GM21367 (cell line): ENCODE data around the gene USH1C.

Source experiments
- ATAC-seq: cut with Tn5 transposase; IDR thresholded peaks from one replicate; pipeline ENCODE4 v1.9.1; 2021; ENCODE audit not compliant: unreplicated experiment

USH1C gene

DNA sequence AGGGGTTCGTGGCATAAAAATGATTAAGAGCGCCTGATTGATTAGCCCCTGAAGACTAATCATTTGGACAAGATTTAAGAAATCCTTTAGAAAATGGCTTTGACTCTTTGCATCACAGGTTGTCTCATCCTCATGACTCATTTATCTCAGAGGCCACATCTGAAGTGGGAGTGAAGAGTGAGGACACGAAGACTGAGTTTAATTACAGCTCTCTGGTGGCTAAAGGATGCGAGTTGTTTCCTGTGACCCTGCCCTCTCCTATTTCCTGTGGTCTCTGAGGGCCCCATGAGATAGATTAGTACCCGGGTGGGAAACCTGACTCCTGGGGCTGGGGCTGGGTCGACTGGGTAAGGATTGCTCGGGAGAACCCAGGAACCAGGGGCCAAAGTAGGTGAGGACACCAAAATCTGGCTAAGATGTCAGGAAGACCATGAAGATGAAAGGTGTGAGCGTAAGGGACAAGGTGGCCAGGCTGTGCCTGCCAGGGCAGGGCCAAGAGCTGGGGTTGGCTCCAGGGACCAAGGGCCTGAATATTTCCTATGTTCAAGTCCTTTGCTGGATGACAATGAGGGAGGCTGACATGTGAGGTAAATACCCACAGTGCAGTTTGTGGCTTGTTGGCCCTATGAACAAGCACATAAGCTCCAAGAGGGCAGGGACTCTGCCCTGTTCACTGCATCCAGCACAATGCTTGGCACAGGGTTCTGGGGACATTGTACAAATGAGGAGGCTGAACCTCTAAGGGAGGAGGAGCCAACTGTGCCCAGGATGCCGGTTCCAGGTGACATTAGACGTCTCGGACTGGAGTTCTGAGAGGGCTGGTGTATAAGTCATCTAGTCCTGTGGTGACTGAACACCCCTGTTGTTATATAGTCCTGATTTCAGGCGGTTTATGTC is 6.5 kb upstream of the USH1C start:
- no peak for ATAC-seq

DNA sequence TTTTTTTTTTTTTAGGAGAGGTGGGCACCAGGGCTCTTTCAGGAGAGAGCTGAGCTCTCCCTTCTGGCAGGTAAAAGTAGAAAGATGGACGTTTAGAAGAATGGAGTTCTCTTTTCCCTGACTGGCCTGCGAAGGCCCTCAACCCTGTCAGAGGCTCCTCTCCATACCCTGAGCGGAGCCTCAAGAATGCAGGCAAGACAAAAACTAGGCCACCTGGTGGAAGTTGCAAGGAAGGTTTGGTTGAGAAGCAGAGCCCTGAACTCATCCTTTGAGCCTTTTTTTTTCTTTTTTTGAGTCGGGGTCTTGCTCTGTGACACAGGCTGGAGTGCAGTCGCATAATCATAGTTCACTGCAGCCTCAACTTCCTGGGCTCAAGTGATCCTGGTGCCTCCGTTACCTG is 4.2 kb upstream of the USH1C start:
- no peak for ATAC-seq

DNA sequence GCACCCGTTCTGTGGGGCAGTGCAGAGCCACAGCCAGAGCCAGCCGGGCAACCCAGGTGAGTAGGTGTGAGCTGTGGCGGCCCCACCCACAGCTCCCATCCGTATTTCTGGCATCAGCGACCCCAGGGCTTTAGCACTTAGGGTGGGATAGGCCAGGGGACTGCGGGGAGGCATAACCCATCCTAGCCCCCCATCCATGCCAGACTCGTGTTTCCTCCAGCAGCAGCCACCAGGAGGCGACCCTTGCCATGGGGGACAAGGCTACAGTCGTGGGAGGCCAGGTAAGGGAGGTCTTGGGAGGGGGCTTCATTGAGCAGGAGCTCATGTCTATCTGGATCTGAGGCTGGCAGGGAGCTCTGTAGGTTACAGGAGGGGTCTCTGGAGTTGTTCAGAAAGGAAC is 3.7 kb upstream of the USH1C start:
- no peak for ATAC-seq

- ATAC-seq = no peak
These were observed 2.9 kb upstream of the USH1C start, which contains the start of gene OTOG for GRCh38 chr11:17547051-17547577. OTOG (plus strand) TSS chr11:17547259; CDS start chr11:17547373, 114 bp downstream.

GRCh38 chr11:17546240-17546639 is 2.0 kb upstream of the USH1C start:
- ATAC-seq = no peak

DNA sequence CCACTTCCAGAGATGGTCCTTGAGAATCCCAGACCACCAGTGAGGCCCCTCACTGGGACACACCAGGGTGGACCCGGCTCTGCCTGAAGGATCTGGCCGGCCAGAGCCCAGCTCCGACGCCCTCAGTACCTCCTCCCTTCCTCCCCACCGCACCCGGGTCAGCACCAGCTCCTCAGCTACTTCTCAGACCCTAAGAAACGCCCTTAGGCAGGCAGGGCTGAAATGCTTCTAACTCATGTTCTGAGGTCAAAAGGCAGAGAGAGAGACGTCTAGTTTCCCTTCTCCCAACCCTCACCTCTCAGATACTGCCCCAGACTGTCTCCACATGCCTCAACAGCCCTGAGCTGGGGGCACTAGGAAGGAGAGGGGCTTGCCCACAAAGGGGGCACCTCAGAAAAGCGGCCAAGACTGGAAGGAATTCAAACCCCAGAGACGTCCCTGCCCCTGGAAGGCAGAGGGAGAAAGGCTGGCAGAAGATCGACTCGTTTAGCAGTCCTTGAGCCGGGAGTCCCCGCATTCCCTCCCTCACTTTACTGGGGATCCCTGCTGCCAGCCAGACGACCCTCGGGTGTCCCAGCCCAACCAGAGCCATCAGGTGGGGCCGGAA is 539 bp downstream of the USH1C start:
- ATAC-seq = no peak

DNA sequence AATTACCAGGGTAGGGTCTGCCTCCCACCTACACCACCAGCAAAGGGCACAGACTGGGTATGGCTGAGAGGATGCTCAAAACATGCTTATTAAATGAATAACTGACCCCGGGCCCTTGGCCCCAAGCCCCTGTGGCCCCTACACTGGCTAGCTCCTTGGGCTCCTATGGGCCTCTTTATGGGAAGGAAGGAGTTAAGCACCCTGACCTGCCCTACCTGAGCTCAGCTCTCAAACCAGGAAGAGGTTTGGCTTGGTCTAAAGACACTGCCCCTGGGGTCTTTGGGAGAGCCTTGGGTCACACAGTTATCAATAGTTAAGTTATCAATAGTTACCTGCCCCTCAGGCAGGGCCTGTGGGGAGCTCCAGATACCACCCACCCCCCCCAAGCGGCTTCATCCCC is 1.2 kb downstream of the USH1C start:
- ATAC-seq = no peak

DNA sequence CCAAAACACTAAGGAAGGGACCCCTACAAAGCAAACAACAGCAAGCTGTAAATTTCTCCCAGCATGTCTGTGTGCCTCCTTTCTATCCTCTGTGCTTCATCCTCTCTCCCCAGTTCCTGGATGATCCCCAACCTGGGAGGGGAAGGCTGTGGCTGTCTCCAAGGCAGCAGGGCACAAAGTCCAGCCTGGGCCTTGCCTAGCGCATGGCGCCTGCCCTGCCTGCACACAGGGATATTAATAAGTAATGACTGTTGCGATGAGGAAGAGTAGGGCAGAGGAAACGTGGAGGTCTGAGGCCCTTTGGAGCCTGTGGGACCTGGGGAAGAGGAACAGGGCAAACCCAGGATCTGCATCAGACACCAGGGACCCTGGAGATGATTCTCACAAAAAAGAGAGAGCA is 2.0 kb downstream of the USH1C start:
- no peak for ATAC-seq

DNA sequence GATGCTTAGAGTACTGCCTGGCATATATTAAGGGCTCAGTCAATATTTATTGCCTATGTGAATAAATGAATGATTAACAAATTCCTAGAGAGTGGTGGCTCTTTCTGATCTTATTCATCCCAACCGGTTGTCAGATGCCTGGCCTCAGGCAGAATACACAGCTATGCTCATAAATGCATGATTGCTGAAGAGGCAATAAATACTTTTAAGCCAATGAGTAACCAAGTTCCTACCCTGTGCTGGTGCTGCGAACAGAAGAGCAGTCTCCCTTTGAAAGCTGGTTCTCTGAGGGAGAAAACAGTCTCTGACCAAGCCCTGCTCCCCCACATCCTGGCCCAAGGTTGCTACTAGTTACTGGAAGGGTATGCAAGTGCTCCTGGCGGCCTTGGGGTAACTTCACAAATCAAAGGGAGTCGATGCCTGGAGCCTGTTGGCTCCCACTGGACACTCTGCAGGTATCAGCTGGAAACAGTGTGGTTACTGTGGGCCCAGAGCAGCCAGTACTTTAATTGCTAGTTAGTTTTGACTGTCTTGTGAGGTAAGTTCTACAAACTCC is 2.8 kb downstream of the USH1C start:
- no peak for ATAC-seq

- ATAC-seq = no peak
These were observed 3.4 kb downstream of the USH1C start for GRCh38 chr11:17540807-17541206.

DNA sequence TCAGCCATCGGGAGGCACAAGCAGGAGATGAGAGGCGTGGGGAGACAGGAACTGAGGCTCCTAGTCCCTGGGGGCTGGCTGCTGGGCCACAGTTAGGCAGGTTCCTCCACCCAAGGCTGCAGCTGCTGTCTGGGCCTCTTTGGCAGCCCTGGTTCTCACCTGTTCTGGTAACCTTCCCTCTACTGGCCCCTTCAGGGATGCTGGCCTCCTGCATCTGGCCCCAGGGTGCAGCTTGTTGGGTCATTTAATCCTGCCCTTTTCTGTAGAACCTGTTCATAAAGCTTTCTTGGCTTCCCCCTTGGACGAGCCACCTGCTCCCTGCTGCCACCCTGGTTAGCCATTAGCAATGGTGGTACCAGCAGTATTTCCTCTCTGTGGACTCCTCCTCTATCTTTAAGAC is 5.5 kb downstream of the USH1C start:
- ATAC-seq = no peak

- ATAC-seq = no peak
These were observed 6.2 kb downstream of the USH1C start for GRCh38 chr11:17538054-17538453.

- ATAC-seq = no peak
These were observed 7.0 kb downstream of the USH1C start for GRCh38 chr11:17537261-17537660.

DNA sequence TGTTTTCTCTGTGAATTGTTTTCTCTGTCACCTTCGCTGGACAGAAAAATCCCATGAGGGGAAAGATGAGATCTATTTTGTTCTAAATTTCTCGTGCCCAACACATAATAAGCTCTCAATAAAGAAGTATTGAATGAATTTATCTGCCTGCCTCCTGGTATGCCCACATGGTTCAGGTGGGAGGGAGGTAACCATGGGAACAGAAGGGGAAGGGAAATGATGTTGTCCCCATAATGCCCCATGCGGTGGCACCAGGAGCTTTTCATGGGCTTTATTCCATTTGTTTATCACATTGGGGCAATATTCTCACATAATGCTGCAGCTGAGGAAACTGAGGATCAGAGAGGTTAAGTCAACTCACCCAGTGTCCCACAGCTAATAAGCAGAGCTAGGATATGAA is 8.7 kb downstream of the USH1C start:
- ATAC-seq = no peak

- no peak for ATAC-seq
These were observed 10.3 kb downstream of the USH1C start for GRCh38 chr11:17533778-17534415.

DNA sequence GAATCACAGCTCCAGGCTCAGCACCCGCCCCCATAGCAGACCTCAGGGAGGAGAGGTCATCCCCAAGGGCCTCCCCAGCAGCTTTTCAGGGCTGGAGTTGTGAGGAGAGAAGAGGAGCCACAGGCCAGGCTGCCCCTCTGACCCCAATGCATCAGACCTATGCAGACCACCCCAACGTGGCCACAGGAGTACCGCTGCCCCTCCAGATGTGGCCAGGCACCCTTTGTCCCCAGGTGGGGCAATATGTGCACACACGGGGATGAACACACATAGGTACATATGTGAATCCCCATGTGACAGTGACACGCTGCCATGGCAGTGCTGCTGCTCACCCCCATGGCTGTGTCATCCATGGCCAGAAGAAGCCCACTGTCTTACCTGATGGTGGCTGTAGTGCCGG is 10.9 kb downstream of the USH1C start:
- no peak for ATAC-seq

GRCh38 chr11:17532784-17533183 is 11.4 kb downstream of the USH1C start:
- no peak for ATAC-seq

DNA sequence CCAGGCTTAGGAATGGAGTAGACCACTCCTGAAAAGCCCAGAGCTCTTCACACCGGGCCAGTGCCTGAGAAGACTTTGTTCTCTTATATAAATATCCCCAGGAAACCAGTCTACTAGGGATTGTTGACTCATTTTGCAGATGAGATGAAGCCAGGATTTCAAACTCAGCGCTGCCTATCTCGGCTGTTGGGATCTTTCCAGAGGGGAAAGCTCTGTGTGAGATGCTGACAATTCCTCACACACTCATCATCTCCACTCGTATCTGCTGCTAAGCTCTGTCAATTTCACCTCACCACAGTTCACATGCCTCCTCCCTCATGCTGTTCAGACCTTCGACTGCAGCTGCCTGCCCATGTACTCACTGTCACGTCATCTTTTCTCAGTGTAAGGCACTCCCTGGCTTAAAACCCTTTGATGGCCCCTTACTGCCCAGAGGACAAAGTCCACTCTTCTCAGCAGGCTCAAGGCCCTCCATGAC is 12.5 kb downstream of the USH1C start:
- no peak for ATAC-seq

DNA sequence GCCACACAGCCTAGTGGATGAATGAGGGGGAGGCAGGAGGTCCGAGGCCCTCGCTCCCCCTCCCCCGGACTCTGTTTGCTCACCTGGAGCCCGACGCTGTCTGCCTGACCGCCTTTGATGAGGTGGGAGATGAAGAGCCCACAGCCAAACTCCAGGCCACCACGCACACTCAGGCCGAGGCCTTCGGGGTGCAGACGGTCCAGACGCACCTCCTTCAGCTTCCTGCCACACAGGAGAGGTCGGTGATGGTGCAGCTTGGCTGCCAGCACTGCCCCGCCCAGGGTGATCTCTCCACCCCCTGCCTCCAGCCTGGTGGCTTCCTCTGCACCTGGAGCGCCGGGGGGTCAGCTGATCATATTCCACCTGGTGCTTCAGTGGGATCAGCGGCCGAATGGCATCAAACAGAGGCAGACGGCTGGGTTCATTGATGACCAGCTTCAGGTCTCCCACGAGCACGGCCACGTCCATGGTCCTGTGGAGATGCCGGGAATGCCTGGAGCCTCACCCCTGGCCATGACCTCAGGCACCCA is 13.1 kb downstream of the USH1C start:
- no peak for ATAC-seq

DNA sequence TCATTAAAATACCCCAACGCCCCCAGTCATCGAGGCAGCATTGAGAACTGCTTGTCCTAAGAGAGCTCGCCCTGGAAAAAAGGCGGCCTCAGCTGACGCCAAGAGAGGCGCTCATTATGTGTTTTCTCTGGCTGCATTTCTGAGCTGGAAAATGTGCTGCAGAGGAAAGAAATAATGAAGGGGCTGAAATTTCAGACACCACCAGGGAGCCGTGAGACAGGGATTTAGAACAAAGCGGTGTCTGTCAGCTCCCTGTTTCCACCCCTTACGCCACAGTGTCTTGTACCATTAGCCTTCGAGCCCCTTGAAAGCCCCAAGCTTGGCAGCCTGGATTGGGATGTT is 14.4 kb downstream of the USH1C start:
- ATAC-seq = no peak
